B cell (primary cell): ENCODE results near the gene CAMTA1. TPM values are rescaled to one million over a fixed set of nuclear protein-coding genes. Genes with fewer than 3 reads are reported as not detected.
"Not testable (repeated sequence)": the region's sequence is repeated elsewhere in the genome, so short reads cannot be mapped to it uniquely, and the experiment has no call there.

Source experiments
- ATAC-seq: fragments of 200-7000 bp; cut with Tn5 transposase; one replicate; pipeline ENCODE4 v1.10.0; 2021; ENCODE audit warnings: low read depth, mild to moderate bottlenecking, moderate number of reproducible peaks, moderate library complexity
- CTCF ChIA-PET: fragments of 350-600 bp; sonication (Branson Sonifier 250); formaldehyde crosslinking; loops from one replicate; lab custom pipeline; 2021; ENCODE audit warnings: antibody characterized with exemption, inconsistent platforms; lab: Charles Lee
- POLR2A ChIA-PET: fragments of 350-600 bp; sonication (Branson Sonifier 250); formaldehyde crosslinking; loops from one replicate; lab custom pipeline; 2021; ENCODE audit warnings: antibody characterized with exemption; lab: Charles Lee
- DNase-seq: peaks from one replicate; pipeline ENCODE4 v3.0.0; 2013
- H2AFZ ChIP-seq: 2 replicates; pipeline ENCODE4 v1.6.1; 2012; ENCODE audit warnings: mild to moderate bottlenecking, low read depth, low read length; ENCODE audit not compliant: insufficient read depth, poor library complexity, severe bottlenecking
- H3K27ac ChIP-seq, 2 donors: 1 replicate in 1 of 2; 2 replicates in 1 of 2; pipeline ENCODE4 v1.5.1; 2012 to 2013; ENCODE audit warnings: low read length in 2 of 2, mild to moderate bottlenecking in 2 of 2, moderate library complexity in 1 of 2
- H3K27me3 ChIP-seq, 4 experiments: fragments of 200-600 bp in 1 of 4; sonication (generic) in 1 of 4; replicated peaks in 1 of 4; 1 replicate in 2 of 4; 2 replicates in 2 of 4; pipeline versions ENCODE4 v1.6.1 to v1.7.0; 2013 to 2016; ENCODE audit warnings: low read length in 3 of 4, mild to moderate bottlenecking in 2 of 4, mixed read lengths in 1 of 4, moderate library complexity in 1 of 4; ENCODE audit not compliant: insufficient read depth in 4 of 4, control insufficient read depth in 3 of 4; ENCODE audit errors: control extremely low read depth in 1 of 4
- H3K36me3 ChIP-seq, 2 experiments: replicated peaks in 1 of 2; 1 replicate in 1 of 2; 2 replicates in 1 of 2; pipeline versions ENCODE4 v1.6.1 to v1.7.1; 2013; ENCODE audit warnings: low read length in 1 of 2; ENCODE audit not compliant: insufficient read depth in 2 of 2, control insufficient read depth in 1 of 2; ENCODE audit errors: control extremely low read depth in 1 of 2, extremely low read depth in 1 of 2
- H3K4me1 ChIP-seq, 2 donors: fragments of 200-600 bp in 1 of 2; sonication (generic) in 1 of 2; 1 replicate in 1 of 2; 2 replicates in 1 of 2; pipeline versions ENCODE4 v1.5.1 to v1.6.1; 2013 to 2017; ENCODE audit warnings: low read length in 2 of 2; ENCODE audit not compliant: control insufficient read depth in 2 of 2, insufficient read depth in 2 of 2
- H3K4me2 ChIP-seq: replicated peaks from 2 replicates; pipeline ENCODE3; 2012; ENCODE audit warnings: mild to moderate bottlenecking, low read depth, low read length; ENCODE audit not compliant: poor library complexity, severe bottlenecking
- H3K4me3 ChIP-seq, 5 experiments: fragments of 200-600 bp in 1 of 5; sonication (generic) in 1 of 5; 1 replicate in 3 of 5; 2 replicates in 2 of 5; pipeline versions ENCODE4 v1.5.1 to v1.7.0; 2011 to 2016; ENCODE audit warnings: low read length in 4 of 5, mild to moderate bottlenecking in 4 of 5, low read depth in 2 of 5, control low read depth in 1 of 5, moderate library complexity in 1 of 5; ENCODE audit not compliant: insufficient read depth in 1 of 5; ENCODE audit errors: control extremely low read depth in 1 of 5, extremely low read depth in 1 of 5
- H3K79me2 ChIP-seq: fragments of 200-600 bp; sonication (generic); one replicate; pipeline ENCODE4 v1.6.0; 2016; ENCODE audit warnings: low read length; ENCODE audit not compliant: control insufficient read depth, insufficient read depth
- H3K9ac ChIP-seq: fragments of 200-600 bp; sonication (generic); 2 replicates; pipeline ENCODE4 v1.6.1; 2017; ENCODE audit warnings: mild to moderate bottlenecking, low read length, moderate library complexity
- H3K9me3 ChIP-seq, 3 donors: one replicate each; pipeline versions ENCODE4 v1.6.1 to v1.7.1; 2013; ENCODE audit warnings: low read length in 2 of 3; ENCODE audit not compliant: control insufficient read depth in 2 of 3, insufficient read depth in 1 of 3; ENCODE audit errors: control extremely low read depth in 1 of 3
- H4K20me1 ChIP-seq: 2 replicates; pipeline ENCODE4 v1.6.0; 2012; ENCODE audit warnings: mild to moderate bottlenecking, low read length; ENCODE audit not compliant: insufficient read depth, control insufficient read depth, poor library complexity, severe bottlenecking
- H3K27ac Mint-ChIP-seq: one replicate; pipeline ENCODE4 v1.8.0; 2021; ENCODE audit warnings: mixed read lengths
- H3K27me3 Mint-ChIP-seq: one replicate; pipeline ENCODE4 v1.8.0; 2021; ENCODE audit warnings: mixed read lengths
- H3K4me1 Mint-ChIP-seq: one replicate; pipeline ENCODE4 v1.8.0; 2021; ENCODE audit warnings: mixed read lengths
- H3K4me3 Mint-ChIP-seq: one replicate; pipeline ENCODE4 v1.8.0; 2021; ENCODE audit warnings: mixed read lengths
- H3K9me3 Mint-ChIP-seq: one replicate; pipeline ENCODE4 v1.8.0; 2022; ENCODE audit warnings: mixed read lengths; ENCODE audit not compliant: insufficient read depth
- CTCF ChIP-seq: fragments of 200-600 bp; IDR thresholded peaks from one replicate; pipeline ENCODE4 v1.8.0; 2022; ENCODE audit warnings: antibody characterized with exemption, mild to moderate bottlenecking
- EZH2 ChIP-seq: IDR thresholded peaks from 2 replicates; pipeline ENCODE4 v1.6.1; 2012; ENCODE audit warnings: borderline replicate concordance, low read depth, mild to moderate bottlenecking, moderate library complexity, low read length; ENCODE audit not compliant: insufficient read depth, poor library complexity, severe bottlenecking
- WGBS: methylation state at CpG from one replicate; pipeline ENCODE4 v1.1.5; 2013; ENCODE audit warnings: missing lambda C conversion rate; ENCODE audit not compliant: insufficient coverage; 5-methylcytosine and 5-hydroxymethylcytosine counted together
- intact Hi-C: fragments of 100-400 bp; cut with micrococcal nuclease; formaldehyde crosslinking; loops from one replicate; pipeline ENCODE4 v1.10.0; 2022
- polyA plus RNA-seq: library from polyadenylated mRNA; depleted of rRNA; stranded (reverse); fragments of >200 nt; gene quantifications from 2 replicates; pipeline ENCODE4 v1.2.3, GENCODE V29; 2012
- total RNA-seq, 2 donors: library from RNA; stranded (reverse); fragments of 120-200 nt in 1 of 2; gene quantifications; 1 replicate in 1 of 2; 2 replicates in 1 of 2; pipeline versions ENCODE4 v1.2.3 to v1.2.4, GENCODE V29; 2013 to 2022

CAMTA1 gene
- total and polyA plus RNA-seq, 2 donors (not counting 1 experiment from before 2014, with no cell fraction given): 42.2 to 45.7 TPM

- POLR2A ChIA-PET, H3K27ac Mint-ChIP-seq, intact Hi-C loops, H4K20me1 ChIP-seq, H3K4me1 ChIP-seq, H3K27ac ChIP-seq, H3K9me3 ChIP-seq, H2AFZ ChIP-seq, H3K79me2 ChIP-seq, ATAC-seq, H3K4me2 ChIP-seq, H3K9me3 Mint-ChIP-seq, H3K4me1 Mint-ChIP-seq, H3K9ac ChIP-seq, H3K27me3 ChIP-seq, CTCF ChIA-PET, DNase-seq, H3K4me3 ChIP-seq, H3K4me3 Mint-ChIP-seq, H3K36me3 ChIP-seq: not testable (repeated sequence)
- 94% methylated on average over 5 of the region's 6 CpGs for WGBS
- peaks cover 10% of the 10 kb centered on the region for H3K27me3 Mint-ChIP-seq
These were observed 819.7 kb downstream of the CAMTA1 start for GRCh38 chr1:7604906-7605305.

DNA sequence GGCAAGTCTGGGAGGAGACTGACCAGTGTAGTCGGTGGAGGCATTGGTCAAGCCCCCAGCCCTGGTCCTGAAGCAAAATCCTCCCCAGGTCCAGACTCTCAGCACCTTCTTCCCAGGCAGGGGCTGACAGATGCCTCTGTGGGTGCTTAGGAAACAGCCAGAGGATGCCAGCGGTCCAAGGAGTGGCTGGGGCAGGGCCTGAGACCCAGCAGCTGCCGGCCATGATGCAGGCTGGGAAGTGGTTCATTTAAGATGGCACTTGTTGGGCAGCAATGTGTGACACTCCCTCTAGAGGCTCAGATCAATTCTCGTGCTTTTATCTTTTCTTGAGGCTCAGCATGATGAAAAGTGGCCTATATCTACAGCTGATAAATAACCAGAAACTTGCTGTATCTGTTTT is 820.8 kb downstream of the CAMTA1 start:
- Mint-ChIP-seq H3K27me3 (peaks cover 13% of the 10 kb centered on the region), H3K4me1 (no peaks in the 10 kb centered on the region), H3K4me3 (no peak overlapping the region), H3K27ac (no peak overlapping the region), H3K9me3 (no peaks in the 10 kb centered on the region)
- intact Hi-C loops: no loop called here
- Histone ChIP-seq H3K79me2 (no peaks in the 10 kb centered on the region), H3K27ac (no peak overlapping the region), H3K4me1 (no peaks in the 10 kb centered on the region), H3K4me3 (no peak overlapping the region), H3K36me3 (no peaks in the 10 kb centered on the region), H3K4me2 (no peak overlapping the region), H3K9me3 (no peaks in the 10 kb centered on the region), H2AFZ (no peak overlapping the region), H3K9ac (no peak overlapping the region), H4K20me1 (no peaks in the 10 kb centered on the region), H3K27me3 (peaks cover 0 to 3% (median 0%) of the 10 kb centered on the region in 4 experiments)
- WGBS: 77% methylated on average over 4 of the region's 4 CpGs
- TF ChIP-seq CTCF (no peak), EZH2 (no peak)
- ATAC-seq (no peak), DNase-seq (no peak)
- ChIA-PET CTCF (no interaction called here), POLR2A (no interaction called here)
